ENCODE results near the gene RPS24.

DNA sequence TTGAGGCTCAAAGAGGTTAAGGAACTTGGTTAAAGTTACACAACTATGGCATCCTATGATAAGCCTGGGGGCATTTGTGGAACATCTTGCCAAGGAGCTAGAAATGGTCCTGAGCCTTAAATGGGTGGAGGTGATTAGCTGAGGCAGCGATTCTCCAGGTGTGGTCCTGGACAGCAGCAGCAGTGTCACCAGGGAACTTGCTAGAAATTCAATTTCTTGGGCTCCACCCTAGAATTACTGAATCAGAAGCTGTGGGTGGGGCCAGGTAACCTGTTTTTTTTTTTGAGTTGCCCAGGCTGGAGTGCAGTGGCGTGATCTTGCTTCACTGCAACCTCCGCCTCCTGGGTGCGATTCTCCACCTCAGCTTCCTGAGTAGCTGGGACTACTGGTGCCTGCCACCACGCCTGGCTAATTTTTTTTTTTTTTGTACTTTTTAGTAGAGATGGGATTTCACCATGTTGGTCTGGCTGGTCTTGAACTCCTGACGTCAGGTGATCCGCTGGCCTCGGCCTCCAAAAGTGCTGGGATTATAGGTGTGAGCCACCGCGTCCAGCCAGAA is 13.1 kb downstream of the RPS24 start:
- TF ChIP-seq, protein P1, sequence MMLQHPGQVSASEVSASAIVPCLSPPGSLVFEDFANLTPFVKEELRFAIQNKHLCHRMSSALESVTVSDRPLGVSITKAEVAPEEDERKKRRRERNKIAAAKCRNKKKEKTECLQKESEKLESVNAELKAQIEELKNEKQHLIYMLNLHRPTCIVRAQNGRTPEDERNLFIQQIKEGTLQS (IDR thresholded peaks at IDR 0.05) = no peak
- TF ChIP-seq, protein P2, sequence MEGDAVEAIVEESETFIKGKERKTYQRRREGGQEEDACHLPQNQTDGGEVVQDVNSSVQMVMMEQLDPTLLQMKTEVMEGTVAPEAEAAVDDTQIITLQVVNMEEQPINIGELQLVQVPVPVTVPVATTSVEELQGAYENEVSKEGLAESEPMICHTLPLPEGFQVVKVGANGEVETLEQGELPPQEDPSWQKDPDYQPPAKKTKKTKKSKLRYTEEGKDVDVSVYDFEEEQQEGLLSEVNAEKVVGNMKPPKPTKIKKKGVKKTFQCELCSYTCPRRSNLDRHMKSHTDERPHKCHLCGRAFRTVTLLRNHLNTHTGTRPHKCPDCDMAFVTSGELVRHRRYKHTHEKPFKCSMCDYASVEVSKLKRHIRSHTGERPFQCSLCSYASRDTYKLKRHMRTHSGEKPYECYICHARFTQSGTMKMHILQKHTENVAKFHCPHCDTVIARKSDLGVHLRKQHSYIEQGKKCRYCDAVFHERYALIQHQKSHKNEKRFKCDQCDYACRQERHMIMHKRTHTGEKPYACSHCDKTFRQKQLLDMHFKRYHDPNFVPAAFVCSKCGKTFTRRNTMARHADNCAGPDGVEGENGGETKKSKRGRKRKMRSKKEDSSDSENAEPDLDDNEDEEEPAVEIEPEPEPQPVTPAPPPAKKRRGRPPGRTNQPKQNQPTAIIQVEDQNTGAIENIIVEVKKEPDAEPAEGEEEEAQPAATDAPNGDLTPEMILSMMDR (IDR thresholded peaks at IDR 0.05; ENCODE audit: low read depth, low read length, missing input control) = no peak
- no peak for TF ChIP-seq TAF1 (conservative IDR thresholded peaks at IDR 0.05)
- TF ChIP-seq RAD21 (IDR thresholded peaks at IDR 0.05) = no peak
